ENCODE measurements around the gene SGSH. TPM values are rescaled to one million over a fixed set of nuclear protein-coding genes. Genes with fewer than 3 reads are reported as not detected.

Gene SGSH
- total RNA-seq, 2 experiments from 2014 or later = 14.3 to 38.4 TPM

GRCh38 chr17:80222376-80223141, 2.4 kb upstream of the SGSH start:
- intact Hi-C loops (cut with micrococcal nuclease; ENCODE audit: unreplicated experiment) = no loop called here
- no peak overlapping the region for H2AFZ ChIP-seq (ENCODE audit: low read length)
- H3K4me3 ChIP-seq (ENCODE audit: low read depth, low read length, poor library complexity, severe bottlenecking) = no peak overlapping the region
- H3K4me2 ChIP-seq (ENCODE audit: low read length) = no peak overlapping the region
- no peak for DNase-seq (ENCODE audit: low spot score)
- H3K9me3 ChIP-seq (ENCODE audit: low read length) = no peaks in the 10 kb centered on the region
- TF ChIP-seq EZH2phosphoT487 (IDR thresholded peaks at IDR 0.05; ENCODE audit: borderline replicate concordance, low read depth, low read length) = no peak
- no peak for TF ChIP-seq CTCF (conservative IDR thresholded peaks at IDR 0.05; ENCODE audit: low read length)
- H3K27ac ChIP-seq (ENCODE audit: low read depth, low read length, poor library complexity, severe bottlenecking) = no peak overlapping the region
- no peaks in the 10 kb centered on the region for H3K79me2 ChIP-seq (ENCODE audit: insufficient read depth, low read depth, low read length)
- H3K36me3 ChIP-seq (ENCODE audit: insufficient read depth, low read length) = no peaks in the 10 kb centered on the region
- BruUV-seq (replicated peaks) = no TSS peak
- H3K4me1 ChIP-seq (ENCODE audit: insufficient read depth, low read length, poor library complexity, severe bottlenecking) = peaks cover 10% of the 10 kb centered on the region
- H4K20me1 ChIP-seq (ENCODE audit: insufficient read depth, low read length) = no peaks in the 10 kb centered on the region
- ChIA-PET CTCF (ENCODE audit: unreplicated experiment) (no interaction called here), POLR2A (no interaction called here)
- H3K9me2 ChIP-seq (ENCODE audit: insufficient read depth, low read length) = no peaks in the 10 kb centered on the region

- H3K36me3 ChIP-seq (ENCODE audit: insufficient read depth, low read length) = peaks cover 3% of the 10 kb centered on the region
- H3K79me2 ChIP-seq (ENCODE audit: insufficient read depth, low read depth, low read length) = no peaks in the 10 kb centered on the region
- no peak overlapping the region for H3K4me3 ChIP-seq (ENCODE audit: low read depth, low read length, poor library complexity, severe bottlenecking)
- no peaks in the 10 kb centered on the region for H3K9me3 ChIP-seq (ENCODE audit: low read length)
- peaks cover 10% of the 10 kb centered on the region for H3K4me1 ChIP-seq (ENCODE audit: insufficient read depth, low read length, poor library complexity, severe bottlenecking)
- no TSS peak for BruUV-seq (replicated peaks)
- H3K9me2 ChIP-seq (ENCODE audit: insufficient read depth, low read length) = no peaks in the 10 kb centered on the region
- DNase-seq (ENCODE audit: low spot score) = no peak
- H4K20me1 ChIP-seq (ENCODE audit: insufficient read depth, low read length) = no peaks in the 10 kb centered on the region
- intact Hi-C loops (cut with micrococcal nuclease; ENCODE audit: unreplicated experiment) = no loop called here
- H3K4me2 ChIP-seq (ENCODE audit: low read length) = no peak overlapping the region
- ChIA-PET CTCF (ENCODE audit: unreplicated experiment) (no interaction called here), POLR2A (no interaction called here)
- no peak overlapping the region for H3K27ac ChIP-seq (ENCODE audit: low read depth, low read length, poor library complexity, severe bottlenecking)
- TF ChIP-seq CTCF (conservative IDR thresholded peaks at IDR 0.05; ENCODE audit: low read length) (no peak), EZH2phosphoT487 (IDR thresholded peaks at IDR 0.05; ENCODE audit: borderline replicate concordance, low read depth, low read length) (no peak)
- H2AFZ ChIP-seq (ENCODE audit: low read length) = no peak overlapping the region
These were observed 1.4 kb upstream of the SGSH start for GRCh38 chr17:80221351-80222105.
